CD14-positive monocyte (primary cell): ENCODE data around the gene CR1L. TPM values are rescaled to one million over a fixed set of nuclear protein-coding genes. Genes with fewer than 3 reads are reported as not detected.
A peak's percentile ranks its signal among the peaks of the same experiment; 100 is the strongest.

ENCODE experiments used
- DNase-seq, 3 donors: peaks; one replicate each; pipeline ENCODE4 v3.0.0-alpha.2; 2011 to 2022
- H2AFZ ChIP-seq: 2 replicates; pipeline ENCODE4 v1.6.0; 2012; ENCODE audit warnings: mild to moderate bottlenecking, low read depth, low read length, inconsistent platforms; ENCODE audit not compliant: insufficient read depth, poor library complexity, severe bottlenecking
- H3K27ac ChIP-seq, 2 donors: 1 replicate in 1 of 2; 2 replicates in 1 of 2; pipeline ENCODE4 v1.5.1; 2012 to 2013; ENCODE audit warnings: low read length in 2 of 2, control low read depth in 1 of 2, inconsistent platforms in 1 of 2, low read depth in 1 of 2, mild to moderate bottlenecking in 1 of 2
- H3K27me3 ChIP-seq, 2 donors: one replicate each; pipeline versions ENCODE4 v1.6.0 to v1.6.1; 2011 to 2013; ENCODE audit warnings: low read length in 2 of 2; ENCODE audit not compliant: control insufficient read depth in 2 of 2, insufficient read depth in 2 of 2
- H3K36me3 ChIP-seq, 2 donors: replicated peaks in 1 of 2; 1 replicate in 1 of 2; 2 replicates in 1 of 2; pipeline versions ENCODE4 v1.5.1 to v1.6.1; 2012 to 2013; ENCODE audit warnings: low read length in 2 of 2, control low read depth in 1 of 2, inconsistent platforms in 1 of 2, mild to moderate bottlenecking in 1 of 2; ENCODE audit not compliant: insufficient read depth in 2 of 2, control insufficient read depth in 1 of 2
- H3K4me1 ChIP-seq, 2 donors: 1 replicate in 1 of 2; 2 replicates in 1 of 2; pipeline versions ENCODE4 v1.5.1 to v1.6.1; 2012 to 2013; ENCODE audit warnings: low read length in 2 of 2, control low read depth in 1 of 2, inconsistent platforms in 1 of 2, mild to moderate bottlenecking in 1 of 2, moderate library complexity in 1 of 2; ENCODE audit not compliant: insufficient read depth in 2 of 2, control insufficient read depth in 1 of 2
- H3K4me2 ChIP-seq: replicated peaks from 2 replicates; pipeline ENCODE3; 2012; ENCODE audit warnings: low read length, moderate library complexity, mild to moderate bottlenecking; ENCODE audit not compliant: poor library complexity, severe bottlenecking; ENCODE audit errors: extremely low read depth
- H3K4me3 ChIP-seq, 3 experiments: fragments of 200-600 bp in 1 of 3; sonication (generic) in 1 of 3; replicated peaks in 1 of 3; 1 replicate in 2 of 3; 2 replicates in 1 of 3; pipeline ENCODE4 v1.5.1; 2011 to 2013; ENCODE audit warnings: low read length in 3 of 3, mild to moderate bottlenecking in 3 of 3, control low read depth in 2 of 3, low read depth in 2 of 3, inconsistent platforms in 1 of 3, moderate library complexity in 1 of 3
- H3K79me2 ChIP-seq: 2 replicates; pipeline ENCODE4 v1.6.0; 2012; ENCODE audit warnings: mild to moderate bottlenecking, control low read depth, inconsistent platforms, low read length, moderate library complexity; ENCODE audit not compliant: insufficient read depth
- H3K9ac ChIP-seq: 2 replicates; pipeline ENCODE4 v1.6.0; 2017; ENCODE audit warnings: low read length, mild to moderate bottlenecking; ENCODE audit not compliant: insufficient read depth, poor library complexity, severe bottlenecking
- H3K9me3 ChIP-seq, 2 donors: replicated peaks in 1 of 2; 1 replicate in 1 of 2; 2 replicates in 1 of 2; pipeline versions ENCODE4 v1.5.1 to v1.6.1; 2012 to 2013; ENCODE audit warnings: low read length in 2 of 2, control low read depth in 1 of 2; ENCODE audit not compliant: control insufficient read depth in 1 of 2, insufficient read depth in 1 of 2
- H4K20me1 ChIP-seq: 2 replicates; pipeline ENCODE4 v1.6.0; 2012; ENCODE audit warnings: mild to moderate bottlenecking, low read length, control low read depth, moderate library complexity; ENCODE audit not compliant: insufficient read depth
- H3K27ac Mint-ChIP-seq, 7 donors: one replicate each; pipeline ENCODE4 v1.8.0; 2020; ENCODE audit warnings: mild to moderate bottlenecking in 7 of 7, mixed read lengths in 7 of 7, moderate library complexity in 6 of 7, inconsistent platforms in 2 of 7
- H3K27me3 Mint-ChIP-seq, 3 donors: one replicate each; pipeline ENCODE4 v1.8.0; 2021 to 2022; ENCODE audit warnings: low read depth in 3 of 3, mild to moderate bottlenecking in 3 of 3, mixed read lengths in 3 of 3, moderate library complexity in 3 of 3, inconsistent platforms in 1 of 3
- H3K36me3 Mint-ChIP-seq, 2 donors: one replicate each; pipeline ENCODE4 v1.8.0; 2020; ENCODE audit warnings: mixed read lengths in 2 of 2, inconsistent platforms in 1 of 2, mild to moderate bottlenecking in 1 of 2
- H3K4me1 Mint-ChIP-seq: one replicate; pipeline ENCODE4 v1.8.0; 2020; ENCODE audit warnings: mild to moderate bottlenecking, mixed read lengths
- H3K4me3 Mint-ChIP-seq, 2 donors: one replicate each; pipeline ENCODE4 v1.8.0; 2020; ENCODE audit warnings: mild to moderate bottlenecking in 2 of 2, mixed read lengths in 2 of 2, moderate library complexity in 1 of 2
- H3K9me3 Mint-ChIP-seq, 7 donors: one replicate each; pipeline ENCODE4 v1.8.0; 2020 to 2022; ENCODE audit warnings: mixed read lengths in 7 of 7, mild to moderate bottlenecking in 6 of 7, moderate library complexity in 6 of 7, inconsistent platforms in 2 of 7
- WGBS: methylation state at CpG from one replicate; pipeline ENCODE4 v1.1.5; 2013; ENCODE audit warnings: missing lambda C conversion rate; ENCODE audit not compliant: insufficient coverage; 5-methylcytosine and 5-hydroxymethylcytosine counted together
- intact Hi-C, 2 donors: fragments of 100-400 bp; cut with micrococcal nuclease; formaldehyde crosslinking; loops; one replicate each; pipeline versions ENCODE4 v1.15.0 to v1.15.1; 2023
- polyA minus RNA-seq: library from RNA; depleted of rRNA, polyadenylated mRNA; stranded (reverse); fragments of >200 nt; gene quantifications from 2 replicates; pipeline ENCODE4 v1.2.3, GENCODE V29; 2012
- polyA plus RNA-seq, 3 donors: library from polyadenylated mRNA; depleted of rRNA in 1 of 3; unstranded in 2 of 3; stranded (reverse) in 1 of 3; fragments of 300-500 nt in 2 of 3; fragments of >200 nt in 1 of 3; fragmentation: Illumina TruSeq in 2 of 3; gene quantifications; 1 replicate in 2 of 3; 2 replicates in 1 of 3; pipeline ENCODE4 v1.2.3, GENCODE V29; 2012 to 2021
- total RNA-seq, 12 experiments: library from RNA in 1 of 12; stranded (reverse) in 1 of 12; fragments of 120-200 nt in 1 of 12; gene quantifications; one replicate each; pipeline ENCODE4 v1.2.4 and lab custom pipeline; 2013 to 2026; ENCODE audit warnings: mixed read lengths in 6 of 12, inconsistent platforms in 1 of 12
- TF ChIP-seq, protein P1 (sequence below): fragments of 200-600 bp; IDR thresholded peaks from one replicate; pipeline ENCODE4 v1.8.0; 2022; ENCODE audit warnings: antibody characterized with exemption, mild to moderate bottlenecking

Gene CR1L
- 0.35 TPM for total RNA-seq (2013)
- polyA plus RNA-seq (under 1 TPM in 1 of 3 donors, not detected in 2; 0.49 TPM), polyA minus RNA-seq (0.14 and 0.24 TPM in 2 replicates), total RNA-seq (lab: John Stamatoyannopoulos, UW) (0.07 to 1.8 (median 0.16) reads per million in 11 experiments)

DNA sequence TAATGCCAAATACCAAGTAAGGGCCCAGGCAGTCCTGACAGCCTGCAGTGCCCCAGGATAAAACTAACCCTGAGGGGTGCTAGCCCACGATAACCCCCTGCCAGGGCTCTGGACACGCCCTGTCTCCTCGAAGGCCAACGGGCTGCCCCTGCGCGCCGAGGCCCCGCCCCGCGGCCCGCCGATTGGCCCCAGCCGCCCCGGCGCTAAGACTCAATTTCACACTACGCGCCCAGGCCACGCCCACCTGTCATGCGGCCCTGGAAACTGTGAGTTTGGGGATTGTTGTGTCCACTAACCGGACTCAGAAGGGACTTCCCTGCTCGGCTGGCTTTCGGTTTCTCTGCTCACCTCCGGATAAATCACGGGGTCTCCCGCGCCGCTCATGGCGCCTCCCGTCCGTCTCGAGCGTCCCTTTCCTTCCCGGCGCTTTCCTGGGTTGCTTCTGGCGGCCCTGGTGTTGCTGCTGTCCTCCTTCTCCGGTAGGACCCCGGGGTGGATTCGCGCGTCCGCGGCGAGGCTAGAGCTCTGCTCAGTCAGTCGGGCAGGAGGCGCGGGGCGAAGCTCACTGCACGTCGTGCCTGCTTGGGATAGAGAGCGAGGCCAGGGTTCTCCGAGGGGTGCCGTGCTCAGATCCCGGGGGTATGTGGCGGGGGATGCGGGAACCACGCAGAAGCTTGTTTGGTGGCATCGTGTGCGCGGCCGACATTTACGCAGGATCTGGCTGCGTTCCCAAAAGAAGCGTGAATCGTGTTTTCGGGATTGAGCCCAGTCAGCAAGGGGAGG, at the start of gene CR1L:
TSS of gene CR1L (plus strand) at position 282 of the 783 bp plus-strand sequence. CDS start at position 383, 101 bp downstream.
- Histone ChIP-seq H3K9ac (peak within 1 kb of the TSS; percentile 62), H3K27ac (peak within 1 kb of the TSS in 1 of 2 donors; percentile 38), H3K4me3 (peak within 1 kb of the TSS; percentile 36 to 80 (median 61)), H3K36me3 (peaks cover 0 to 21% of the 10 kb centered on the region in 2 donors), H3K79me2 (no peaks in the 10 kb centered on the region), H4K20me1 (no peaks in the 10 kb centered on the region), H3K27me3 (peaks cover 0 to 4% of the 10 kb centered on the region in 2 donors), H2AFZ (peak within 1 kb of the TSS; percentile 81), H3K4me1 (peaks cover 11 to 17% of the 10 kb centered on the region in 2 donors), H3K4me2 (peak within 1 kb of the TSS; percentile 78), H3K9me3 (no peaks in the 10 kb centered on the region)
- peak within 1 kb of the TSS; percentile 88 to 91 for H3K4me3 Mint-ChIP-seq
- DNase-seq = peak; percentile 79 to 89 (median 80)
- intact Hi-C loops = no loop called here
- H3K4me1 Mint-ChIP-seq = peaks cover 19% of the 10 kb centered on the region
- peaks cover 6 to 11% (median 7%) of the 10 kb centered on the region in 3 donors for H3K27me3 Mint-ChIP-seq
- H3K36me3 Mint-ChIP-seq = peaks cover 19 to 27% of the 10 kb centered on the region in 2 donors
- H3K27ac Mint-ChIP-seq = peak within 1 kb of the TSS in 6 of 7 donors; percentile 7 to 88 (median 68)
- H3K9me3 Mint-ChIP-seq = peaks cover 0 to 2% (median 0%) of the 10 kb centered on the region in 7 donors
- TF ChIP-seq, protein P1, sequence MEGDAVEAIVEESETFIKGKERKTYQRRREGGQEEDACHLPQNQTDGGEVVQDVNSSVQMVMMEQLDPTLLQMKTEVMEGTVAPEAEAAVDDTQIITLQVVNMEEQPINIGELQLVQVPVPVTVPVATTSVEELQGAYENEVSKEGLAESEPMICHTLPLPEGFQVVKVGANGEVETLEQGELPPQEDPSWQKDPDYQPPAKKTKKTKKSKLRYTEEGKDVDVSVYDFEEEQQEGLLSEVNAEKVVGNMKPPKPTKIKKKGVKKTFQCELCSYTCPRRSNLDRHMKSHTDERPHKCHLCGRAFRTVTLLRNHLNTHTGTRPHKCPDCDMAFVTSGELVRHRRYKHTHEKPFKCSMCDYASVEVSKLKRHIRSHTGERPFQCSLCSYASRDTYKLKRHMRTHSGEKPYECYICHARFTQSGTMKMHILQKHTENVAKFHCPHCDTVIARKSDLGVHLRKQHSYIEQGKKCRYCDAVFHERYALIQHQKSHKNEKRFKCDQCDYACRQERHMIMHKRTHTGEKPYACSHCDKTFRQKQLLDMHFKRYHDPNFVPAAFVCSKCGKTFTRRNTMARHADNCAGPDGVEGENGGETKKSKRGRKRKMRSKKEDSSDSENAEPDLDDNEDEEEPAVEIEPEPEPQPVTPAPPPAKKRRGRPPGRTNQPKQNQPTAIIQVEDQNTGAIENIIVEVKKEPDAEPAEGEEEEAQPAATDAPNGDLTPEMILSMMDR = no peak
- WGBS = 16% methylated on average over 54 of the region's 65 CpGs

DNA sequence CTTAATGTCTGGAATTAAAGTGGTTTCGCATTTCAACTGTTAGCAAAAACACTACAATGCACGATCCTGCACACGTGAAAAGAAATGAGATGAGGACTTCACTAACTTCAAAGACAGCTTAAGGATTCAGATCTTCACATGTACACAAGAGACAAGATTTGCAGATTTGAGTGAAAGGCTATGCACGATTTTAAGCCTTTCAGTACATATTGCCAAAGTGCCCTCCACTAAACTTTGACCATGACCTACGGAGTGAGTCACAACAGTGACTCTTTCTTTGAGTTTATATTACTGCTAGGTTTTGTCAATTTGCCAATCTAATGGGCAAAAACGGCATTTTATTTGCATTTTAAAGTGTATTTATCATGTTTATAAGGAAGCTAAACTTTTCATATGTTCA, 41.2 kb upstream of the CR1L start:
- Histone ChIP-seq H3K4me2 (no peak overlapping the region), H3K79me2 (no peaks in the 10 kb centered on the region), H3K4me3 (no peak overlapping the region), H3K27ac (no peak overlapping the region), H3K36me3 (peaks cover 0 to 75% of the 10 kb centered on the region in 2 donors), H4K20me1 (no peaks in the 10 kb centered on the region), H3K9ac (no peak overlapping the region), H3K9me3 (no peaks in the 10 kb centered on the region), H3K27me3 (no peaks in the 10 kb centered on the region), H2AFZ (no peak overlapping the region), H3K4me1 (no peaks in the 10 kb centered on the region)
- peaks cover 0 to 1% (median 0%) of the 10 kb centered on the region in 7 donors for H3K9me3 Mint-ChIP-seq
- peaks cover 0 to 4% (median 0%) of the 10 kb centered on the region in 3 donors for H3K27me3 Mint-ChIP-seq
- H3K4me3 Mint-ChIP-seq = no peak overlapping the region
- peaks cover 5% of the 10 kb centered on the region for H3K4me1 Mint-ChIP-seq
- H3K36me3 Mint-ChIP-seq = peaks cover 54 to 80% of the 10 kb centered on the region in 2 donors
- TF ChIP-seq, protein P1 = no peak
- DNase-seq = no peak
- no peak overlapping the region for H3K27ac Mint-ChIP-seq
- intact Hi-C loops = no loop called here
- 100% methylated on average over 1 of the region's 6 CpGs for WGBS
